Right lobe of liver (tissue), 6 donors: ENCODE measurements around the gene DDOST. TPM values are rescaled to one million over a fixed set of nuclear protein-coding genes. Genes with fewer than 3 reads are reported as not detected.

Experiments
- ATAC-seq, 4 donors: fragments of 200-7000 bp; cut with Tn5 transposase; one replicate each; pipeline ENCODE4 v1.9.1; 2020; ENCODE audit warnings: mild to moderate bottlenecking in 4 of 4, moderate library complexity in 4 of 4
- DNase-seq, 3 donors: peaks; one replicate each; pipeline ENCODE4 v3.0.0-alpha.2; 2020
- H3K27ac ChIP-seq, 3 donors: fragments of 200-600 bp; one replicate each; pipeline ENCODE4 v1.8.0; 2022
- H3K27me3 ChIP-seq, 2 donors: fragments of 200-600 bp; one replicate each; pipeline ENCODE4 v1.8.0; 2022
- H3K36me3 ChIP-seq, 4 donors: fragments of 200-600 bp; sonication (generic) in 1 of 4; one replicate each; pipeline versions ENCODE4 v1.5.1 to v1.8.0; 2017 to 2022; ENCODE audit warnings: control low read depth in 1 of 4
- H3K4me1 ChIP-seq, 4 donors: fragments of 200-600 bp; sonication (generic) in 1 of 4; one replicate each; pipeline versions ENCODE4 v1.5.1 to v1.8.0; 2017 to 2022; ENCODE audit warnings: control low read depth in 1 of 4
- H3K4me3 ChIP-seq, 3 donors: fragments of 200-600 bp; one replicate each; pipeline ENCODE4 v1.8.0; 2022
- H3K9me3 ChIP-seq, 4 donors: fragments of 200-600 bp; sonication (generic) in 1 of 4; one replicate each; pipeline versions ENCODE4 v1.5.1 to v1.8.0; 2017 to 2022; ENCODE audit warnings: control low read depth in 1 of 4
- CTCF ChIP-seq, 4 donors: fragments of 200-600 bp in 3 of 4; fragments of 450-650 bp in 1 of 4; IDR thresholded peaks; one replicate each; pipeline versions ENCODE4 v1.5.1 to v1.8.0; 2016 to 2022; ENCODE audit warnings: antibody characterized with exemption in 4 of 4, mild to moderate bottlenecking in 2 of 4
- POLR2A ChIP-seq: fragments of 450-650 bp; IDR thresholded peaks from one replicate; pipeline ENCODE4 v1.6.1; 2017; ENCODE audit warnings: antibody characterized with exemption, mild to moderate bottlenecking
- WGBS: methylation state at CpG from one replicate; pipeline ENCODE4 v1.1.6; 2018; ENCODE audit warnings: low coverage, low lambda C conversion rate; ENCODE audit not compliant: insufficient coverage; ENCODE audit errors: missing lambda C conversion rate; 5-methylcytosine and 5-hydroxymethylcytosine counted together
- intact Hi-C, 2 donors: fragments of 100-400 bp; cut with DNase I; formaldehyde crosslinking; loops; one replicate each; pipeline versions ENCODE4 v1.11.2 to v1.14.1; 2022
- total RNA-seq, 6 experiments: library from RNA; depleted of rRNA in 2 of 6; stranded (reverse); fragments of >200 nt in 2 of 6; fragmentation: NEBNext Ultra II Directional in 3 of 6; extraction: Animal tissue kit (Norgen Biotek cat#: 25700) in 3 of 6; gene quantifications; one replicate each; pipeline versions ENCODE4 v1.1.0 to v1.2.4, GENCODE V29; 2016 to 2023
- donor health status: DM: no; HTN: yes; CAD: no.
- donor health status: DM: no; HTN: no; CAD: no.
- donor health status: DM: no; HTN: no; CAD: no.
- donor health status: DM: no; HTN: yes; CAD: no.
- donor health status: DM: no; HTN: yes; CAD: no.

The DDOST gene
- total RNA-seq, 6 experiments from 2014 or later: 53.0 to 132 (median 100) TPM

DNA sequence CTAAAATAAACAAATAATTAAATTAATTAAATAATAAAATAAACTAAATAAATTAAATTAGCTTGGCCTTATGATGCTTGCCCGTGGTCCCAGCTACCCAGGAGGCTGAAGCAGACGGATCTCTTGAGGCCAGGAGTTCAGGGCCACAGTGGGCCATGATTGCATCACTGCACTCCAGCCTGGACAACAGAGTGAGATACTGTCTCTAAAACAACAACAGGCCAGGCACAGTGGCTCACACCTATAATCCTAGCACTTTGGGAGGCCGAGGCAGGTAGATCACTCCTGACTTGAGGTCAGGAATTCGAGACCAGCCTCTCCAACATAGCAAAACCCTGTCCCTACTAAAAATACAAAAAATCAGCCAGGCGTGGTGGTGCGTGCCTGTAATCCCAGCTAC is 40.2 kb downstream of the DDOST start:
- Histone ChIP-seq H3K4me3 (no peak overlapping the region), H3K36me3 (peaks cover 0 to 16% (median 7%) of the 10 kb centered on the region in 4 donors), H3K27ac (no peak overlapping the region), H3K4me1 (peaks cover 0 to 5% (median 0%) of the 10 kb centered on the region in 4 donors), H3K9me3 (no peaks in the 10 kb centered on the region), H3K27me3 (no peaks in the 10 kb centered on the region)
- intact Hi-C loops: no loop called here
- 30% methylated on average over 2 of the region's 6 CpGs for WGBS
- TF ChIP-seq POLR2A: no peak
- TF ChIP-seq CTCF (IDR thresholded peaks at IDR 0.05): no peak
- ATAC-seq (peak in 1 of 4 donors; percentile 43), DNase-seq (no peak)

DNA sequence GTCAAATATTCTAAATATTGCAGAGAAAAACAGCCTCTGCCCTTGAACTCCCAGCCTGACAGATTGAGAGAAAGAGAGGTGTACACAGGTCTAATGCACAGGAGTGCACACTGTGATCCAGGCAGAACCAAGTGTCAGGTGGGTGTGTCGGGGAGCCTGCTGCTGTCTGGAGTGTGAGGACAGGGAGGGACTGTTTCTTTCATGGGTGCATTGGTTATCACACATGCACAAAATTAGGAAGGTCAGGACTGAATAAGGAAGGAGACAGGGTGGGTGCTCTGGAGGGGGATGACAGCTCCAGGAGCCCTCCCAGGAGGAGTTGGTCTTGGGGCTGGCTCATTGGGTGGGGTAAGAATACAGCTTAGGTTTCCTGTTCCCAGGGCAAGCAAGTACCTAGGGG is 41.2 kb downstream of the DDOST start:
- peak in 2 of 4 donors; percentile 13 to 32 for ATAC-seq
- H3K36me3 ChIP-seq: peaks cover 0 to 16% (median 7%) of the 10 kb centered on the region in 4 donors
- intact Hi-C loops: no loop called here

GRCh38 chr1:20618550-20618949 is 42.6 kb downstream of the DDOST start:
- H3K27me3 ChIP-seq: no peaks in the 10 kb centered on the region
- H3K27ac ChIP-seq: no peak overlapping the region
- ATAC-seq: no peak
- H3K36me3 ChIP-seq: peaks cover 0 to 16% (median 7%) of the 10 kb centered on the region in 4 donors
- intact Hi-C loops: no loop called here
- TF ChIP-seq POLR2A (no peak), CTCF (IDR thresholded peaks at IDR 0.05) (no peak)
- H3K4me3 ChIP-seq: no peak overlapping the region
- no peak for DNase-seq
- 70% methylated on average over 4 of the region's 4 CpGs for WGBS
- peaks cover 0 to 26% (median 4%) of the 10 kb centered on the region in 4 donors for H3K4me1 ChIP-seq
- no peaks in the 10 kb centered on the region for H3K9me3 ChIP-seq

More for the DNA sequence above, 41.2 kb downstream of the DDOST start:
- peaks cover 0 to 12% (median 0%) of the 10 kb centered on the region in 4 donors for H3K4me1 ChIP-seq
- DNase-seq: no peak
- TF ChIP-seq CTCF (IDR thresholded peaks at IDR 0.05) (no peak), POLR2A (no peak)
- no peak overlapping the region for H3K4me3 ChIP-seq
- H3K27ac ChIP-seq: no peak overlapping the region
- 100% methylated on average over 1 of the region's 1 CpG for WGBS
- no peaks in the 10 kb centered on the region for H3K27me3 ChIP-seq
- H3K9me3 ChIP-seq: no peaks in the 10 kb centered on the region

DNA sequence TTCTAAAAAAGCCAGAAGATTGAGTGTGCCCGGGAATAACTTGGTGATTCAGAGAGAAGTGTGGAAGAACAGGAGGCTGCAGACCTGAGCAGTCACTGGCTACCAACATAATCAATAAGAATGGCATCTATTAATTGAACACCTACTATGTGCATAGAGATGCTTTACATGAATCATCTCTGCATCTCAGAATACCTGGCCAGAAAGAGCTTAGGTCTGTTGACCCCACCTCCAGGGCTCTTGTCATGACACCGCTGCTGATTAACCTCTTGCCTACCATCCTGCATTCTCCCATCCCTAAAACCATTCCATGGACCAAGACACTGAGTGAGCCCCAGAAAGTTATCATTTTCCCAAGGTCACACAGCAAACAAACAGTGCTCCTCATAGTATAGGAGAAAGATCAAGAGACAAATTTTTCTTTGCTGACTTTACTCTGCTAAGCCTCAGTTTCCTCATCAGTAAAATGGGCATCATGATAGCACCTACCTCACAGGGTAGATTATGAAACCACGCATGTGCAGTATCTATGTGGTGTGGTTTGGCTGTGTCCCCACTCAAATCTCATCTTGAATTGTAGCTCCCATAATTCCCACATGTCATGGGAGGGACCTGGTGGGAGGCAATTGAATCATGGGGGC is 44.2 kb downstream of the DDOST start:
- intact Hi-C loops: no loop called here
- H3K4me1 ChIP-seq: peaks cover 0 to 34% (median 8%) of the 10 kb centered on the region in 4 donors
- H3K27me3 ChIP-seq: no peaks in the 10 kb centered on the region
- no peak overlapping the region for H3K27ac ChIP-seq
- H3K36me3 ChIP-seq: peaks cover 0 to 16% (median 7%) of the 10 kb centered on the region in 4 donors
- TF ChIP-seq CTCF (IDR thresholded peaks at IDR 0.05) (no peak), POLR2A (no peak)
- H3K9me3 ChIP-seq: no peaks in the 10 kb centered on the region
- ATAC-seq (no peak), DNase-seq (no peak)
- no peak overlapping the region for H3K4me3 ChIP-seq
- 71% methylated on average over 3 of the region's 3 CpGs for WGBS
